ENCODE results near the gene PRPF8.

DNA sequence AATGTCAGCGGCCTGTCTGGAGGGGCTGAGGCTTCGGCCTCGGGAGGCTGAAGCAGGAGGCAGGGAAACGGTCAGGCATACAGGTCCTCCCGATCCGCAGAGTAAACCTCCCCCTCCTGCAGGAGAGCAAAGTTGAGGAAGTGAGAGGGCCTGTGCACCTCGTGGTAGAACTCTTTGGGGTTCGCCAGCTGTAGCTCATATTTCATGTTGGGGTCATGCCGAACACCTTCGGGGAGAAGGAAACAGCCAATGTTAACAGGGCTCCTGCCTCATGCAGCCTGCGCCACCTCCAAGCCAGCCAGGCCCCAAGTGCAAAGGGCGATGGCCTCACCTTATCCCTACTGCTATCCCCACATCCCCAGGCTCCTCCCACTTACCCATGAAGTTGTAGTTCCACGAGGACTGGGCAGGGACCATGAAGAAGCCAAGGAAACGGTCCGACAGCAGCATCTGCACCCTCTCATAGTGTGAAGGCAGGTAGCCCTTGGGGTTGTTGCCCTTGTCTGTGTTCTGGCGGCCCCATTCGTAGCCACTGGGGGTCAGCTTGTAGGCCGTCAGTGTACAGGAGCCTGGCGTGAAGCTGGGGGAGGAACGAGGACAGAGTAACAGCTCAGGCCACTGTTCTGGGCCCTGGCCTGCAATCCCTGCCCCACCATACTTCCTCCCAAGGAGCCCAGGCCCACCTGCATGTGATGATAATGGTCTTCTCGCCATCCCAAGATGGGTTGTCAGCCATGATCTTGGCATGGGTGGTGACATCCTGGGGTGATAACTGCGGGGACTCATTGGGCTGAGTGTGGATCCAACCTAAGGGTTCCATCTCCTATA lies 33.7 kb downstream of the PRPF8 start:
- TF ChIP-seq, protein P1, sequence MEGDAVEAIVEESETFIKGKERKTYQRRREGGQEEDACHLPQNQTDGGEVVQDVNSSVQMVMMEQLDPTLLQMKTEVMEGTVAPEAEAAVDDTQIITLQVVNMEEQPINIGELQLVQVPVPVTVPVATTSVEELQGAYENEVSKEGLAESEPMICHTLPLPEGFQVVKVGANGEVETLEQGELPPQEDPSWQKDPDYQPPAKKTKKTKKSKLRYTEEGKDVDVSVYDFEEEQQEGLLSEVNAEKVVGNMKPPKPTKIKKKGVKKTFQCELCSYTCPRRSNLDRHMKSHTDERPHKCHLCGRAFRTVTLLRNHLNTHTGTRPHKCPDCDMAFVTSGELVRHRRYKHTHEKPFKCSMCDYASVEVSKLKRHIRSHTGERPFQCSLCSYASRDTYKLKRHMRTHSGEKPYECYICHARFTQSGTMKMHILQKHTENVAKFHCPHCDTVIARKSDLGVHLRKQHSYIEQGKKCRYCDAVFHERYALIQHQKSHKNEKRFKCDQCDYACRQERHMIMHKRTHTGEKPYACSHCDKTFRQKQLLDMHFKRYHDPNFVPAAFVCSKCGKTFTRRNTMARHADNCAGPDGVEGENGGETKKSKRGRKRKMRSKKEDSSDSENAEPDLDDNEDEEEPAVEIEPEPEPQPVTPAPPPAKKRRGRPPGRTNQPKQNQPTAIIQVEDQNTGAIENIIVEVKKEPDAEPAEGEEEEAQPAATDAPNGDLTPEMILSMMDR (IDR thresholded peaks at IDR 0.05; ENCODE audit: low read length), result no peak
- no peak for TF ChIP-seq EZH2 (optimal IDR thresholded peaks at IDR 0.05; ENCODE audit: low read depth, low read length)

Data from MM.1S (cell line).